ENCODE results near the gene OR52I2. TPM values are rescaled to one million over a fixed set of nuclear protein-coding genes. Genes with fewer than 3 reads are reported as not detected.

OR52I2 gene
- polyA plus RNA-seq, 3 donors, result 0.04 TPM; not detected in 2

- H3K27ac Mint-ChIP-seq, result no peak overlapping the region
- no peak for TF ChIP-seq CTCF (IDR thresholded peaks at IDR 0.05)
- no peaks in the 10 kb centered on the region for H4K20me1 ChIP-seq (ENCODE audit: insufficient read depth, low read length)
- peaks cover 9 to 12% of the 10 kb centered on the region in 2 donors for H3K27me3 ChIP-seq (ENCODE audit: control insufficient read depth in 2 of 2, insufficient read depth in 2 of 2, low read length in 2 of 2)
- H3K4me3 ChIP-seq (replicated peaks in 1 of 3; ENCODE audit: low read depth in 2 of 3, low read length in 3 of 3), result no peak overlapping the region
- no peak overlapping the region for H3K4me2 ChIP-seq (replicated peaks; ENCODE audit: extremely low read depth, low read length, poor library complexity, severe bottlenecking)
- H3K9me3 ChIP-seq (replicated peaks in 1 of 2; ENCODE audit: control insufficient read depth in 1 of 2, insufficient read depth in 1 of 2, low read length in 2 of 2), result no peaks in the 10 kb centered on the region
- no peaks in the 10 kb centered on the region for H3K4me1 ChIP-seq (ENCODE audit: control insufficient read depth in 1 of 2, insufficient read depth in 2 of 2, low read length in 2 of 2)
- H3K9me3 Mint-ChIP-seq, result peaks cover 0 to 4% (median 0%) of the 10 kb centered on the region in 7 donors
- no peaks in the 10 kb centered on the region for H3K36me3 ChIP-seq (replicated peaks in 1 of 2; ENCODE audit: control insufficient read depth in 1 of 2, insufficient read depth in 2 of 2, low read length in 2 of 2)
- no peaks in the 10 kb centered on the region for H3K36me3 Mint-ChIP-seq
- H3K79me2 ChIP-seq (ENCODE audit: insufficient read depth, low read length), result no peaks in the 10 kb centered on the region
- 20% methylated on average over 1 of the region's 1 CpG for WGBS (ENCODE audit: insufficient coverage)
- no peak overlapping the region for H2AFZ ChIP-seq (ENCODE audit: insufficient read depth, low read depth, low read length, poor library complexity, severe bottlenecking)
- H3K27ac ChIP-seq (ENCODE audit: low read depth in 1 of 2, low read length in 2 of 2), result no peak overlapping the region
- H3K9ac ChIP-seq (ENCODE audit: insufficient read depth, low read length, poor library complexity, severe bottlenecking), result no peak overlapping the region
- peaks cover 3% of the 10 kb centered on the region for H3K4me1 Mint-ChIP-seq
- DNase-seq, result no peak
- intact Hi-C loops (cut with micrococcal nuclease), result no loop called here
- H3K4me3 Mint-ChIP-seq, result no peak overlapping the region
- peaks cover 4 to 10% (median 4%) of the 10 kb centered on the region in 3 donors for H3K27me3 Mint-ChIP-seq (ENCODE audit: low read depth in 3 of 3)
Observed at GRCh38 chr11:4541071-4541470, 40.5 kb upstream of the OR52I2 start.

GRCh38 chr11:4543561-4543960 lies 38.0 kb upstream of the OR52I2 start:
- H2AFZ ChIP-seq (ENCODE audit: insufficient read depth, low read depth, low read length, poor library complexity, severe bottlenecking), result no peak overlapping the region
- Mint-ChIP-seq H3K9me3 (no peaks in the 10 kb centered on the region), H3K27ac (no peak overlapping the region), H3K4me3 (peak overlapping the region in 1 of 2 donors; percentile 11), H3K27me3 (ENCODE audit: low read depth in 3 of 3) (peaks cover 1 to 11% (median 3%) of the 10 kb centered on the region in 3 donors), H3K4me1 (peaks cover 3% of the 10 kb centered on the region), H3K36me3 (no peaks in the 10 kb centered on the region)
- no peaks in the 10 kb centered on the region for H3K9me3 ChIP-seq (replicated peaks in 1 of 2; ENCODE audit: control insufficient read depth in 1 of 2, insufficient read depth in 1 of 2, low read length in 2 of 2)
- H3K4me1 ChIP-seq (ENCODE audit: control insufficient read depth in 1 of 2, insufficient read depth in 2 of 2, low read length in 2 of 2), result no peaks in the 10 kb centered on the region
- H4K20me1 ChIP-seq (ENCODE audit: insufficient read depth, low read length), result no peaks in the 10 kb centered on the region
- H3K27ac ChIP-seq (ENCODE audit: low read depth in 1 of 2, low read length in 2 of 2), result no peak overlapping the region
- TF ChIP-seq CTCF (IDR thresholded peaks at IDR 0.05), result no peak
- H3K36me3 ChIP-seq (replicated peaks in 1 of 2; ENCODE audit: control insufficient read depth in 1 of 2, insufficient read depth in 2 of 2, low read length in 2 of 2), result no peaks in the 10 kb centered on the region
- no peaks in the 10 kb centered on the region for H3K79me2 ChIP-seq (ENCODE audit: insufficient read depth, low read length)
- intact Hi-C loops (cut with micrococcal nuclease), result no loop called here
- no peak for DNase-seq
- no peak overlapping the region for H3K4me2 ChIP-seq (replicated peaks; ENCODE audit: extremely low read depth, low read length, poor library complexity, severe bottlenecking)
- H3K27me3 ChIP-seq (ENCODE audit: control insufficient read depth in 2 of 2, insufficient read depth in 2 of 2, low read length in 2 of 2), result peaks cover 9 to 12% of the 10 kb centered on the region in 2 donors
- H3K4me3 ChIP-seq (replicated peaks in 1 of 3; ENCODE audit: low read depth in 2 of 3, low read length in 3 of 3), result no peak overlapping the region
- H3K9ac ChIP-seq (ENCODE audit: insufficient read depth, low read length, poor library complexity, severe bottlenecking), result no peak overlapping the region

Measured in CD14-positive monocyte (primary cell).